ENCODE data around the gene CDA. TPM values are rescaled to one million over a fixed set of nuclear protein-coding genes. Genes with fewer than 3 reads are reported as not detected.

Gene CDA
- total RNA-seq, 1 experiment from 2014 or later: 6.5 TPM

DNA sequence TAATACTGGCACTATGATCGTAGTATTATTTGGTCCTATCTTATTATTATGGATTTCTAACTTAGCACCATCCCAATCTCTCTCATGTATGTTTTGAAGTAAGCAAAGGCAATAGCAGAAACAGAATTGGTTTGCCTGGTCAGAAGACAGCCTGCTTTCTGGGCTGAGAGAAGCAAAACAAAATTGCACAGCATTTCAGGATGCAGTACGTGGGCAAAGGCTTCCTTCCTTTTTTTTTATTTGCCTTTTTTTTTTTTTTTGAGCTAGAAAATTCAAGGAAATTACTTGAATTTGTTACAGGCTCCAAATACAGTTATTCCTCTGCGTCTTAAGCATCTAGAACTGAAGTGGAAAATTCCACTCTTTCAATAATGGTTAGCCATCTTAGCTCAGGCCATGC lies 8.8 kb downstream of the CDA start:
- no peaks in the 10 kb centered on the region for H3K9me3 ChIP-seq (ENCODE audit: control insufficient read depth, low read depth, low read length)
- no peaks in the 10 kb centered on the region for H4K20me1 ChIP-seq (ENCODE audit: control insufficient read depth, insufficient read depth, insufficient read length)
- H3K27ac ChIP-seq (ENCODE audit: insufficient read length, low read depth, low read length): no peak overlapping the region
- no peak overlapping the region for H3K4me2 ChIP-seq (ENCODE audit: insufficient read depth, insufficient read length, low read length)
- H2BK15ac ChIP-seq (ENCODE audit: low read depth, low read length): no peak overlapping the region
- H3K18ac ChIP-seq (ENCODE audit: insufficient read length, low read depth, low read length): no peak overlapping the region
- Mint-ChIP-seq H3K36me3 (ENCODE audit: insufficient read depth in 1 of 3, low read depth in 3 of 3) (no peaks in the 10 kb centered on the region; a peak in 1 of 7 replicates), H3K27me3 (ENCODE audit: low read depth) (0 out of 2 replicates have a peak, but pooled peaks cover 2% of the 10 kb centered on the region), H3K4me3 (no peak overlapping the region), H3K4me1 (peaks cover 3 to 8% of the 10 kb centered on the region in 2 experiments; a peak in 3 of 4 replicates), H3K9me3 (no peaks in the 10 kb centered on the region; a peak in 1 of 5 replicates), H3K27ac (no peak overlapping the region)
- H3K4me1 ChIP-seq (ENCODE audit: insufficient read depth, low read length): no peaks in the 10 kb centered on the region
- no peak overlapping the region for H2AK5ac ChIP-seq (ENCODE audit: insufficient read length, low read length)
- no peak overlapping the region for H2BK12ac ChIP-seq (ENCODE audit: insufficient read length, low read depth, low read length)
- H3K23ac ChIP-seq (ENCODE audit: insufficient read length, low read depth, low read length): no peak overlapping the region
- H2BK5ac ChIP-seq (ENCODE audit: insufficient read length, low read length): no peak overlapping the region
- no peak overlapping the region for H3K56ac ChIP-seq (ENCODE audit: insufficient read length, low read depth, low read length)
- no peak for DNase-seq
- TF ChIP-seq, protein P1, sequence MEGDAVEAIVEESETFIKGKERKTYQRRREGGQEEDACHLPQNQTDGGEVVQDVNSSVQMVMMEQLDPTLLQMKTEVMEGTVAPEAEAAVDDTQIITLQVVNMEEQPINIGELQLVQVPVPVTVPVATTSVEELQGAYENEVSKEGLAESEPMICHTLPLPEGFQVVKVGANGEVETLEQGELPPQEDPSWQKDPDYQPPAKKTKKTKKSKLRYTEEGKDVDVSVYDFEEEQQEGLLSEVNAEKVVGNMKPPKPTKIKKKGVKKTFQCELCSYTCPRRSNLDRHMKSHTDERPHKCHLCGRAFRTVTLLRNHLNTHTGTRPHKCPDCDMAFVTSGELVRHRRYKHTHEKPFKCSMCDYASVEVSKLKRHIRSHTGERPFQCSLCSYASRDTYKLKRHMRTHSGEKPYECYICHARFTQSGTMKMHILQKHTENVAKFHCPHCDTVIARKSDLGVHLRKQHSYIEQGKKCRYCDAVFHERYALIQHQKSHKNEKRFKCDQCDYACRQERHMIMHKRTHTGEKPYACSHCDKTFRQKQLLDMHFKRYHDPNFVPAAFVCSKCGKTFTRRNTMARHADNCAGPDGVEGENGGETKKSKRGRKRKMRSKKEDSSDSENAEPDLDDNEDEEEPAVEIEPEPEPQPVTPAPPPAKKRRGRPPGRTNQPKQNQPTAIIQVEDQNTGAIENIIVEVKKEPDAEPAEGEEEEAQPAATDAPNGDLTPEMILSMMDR (conservative IDR thresholded peaks at IDR 0.05): no peak
- H3K27me3 ChIP-seq (ENCODE audit: insufficient read depth, low read length): no peaks in the 10 kb centered on the region
- no peak overlapping the region for H3K14ac ChIP-seq (ENCODE audit: insufficient read depth, low read length)
- no peaks in the 10 kb centered on the region for H3K79me1 ChIP-seq (ENCODE audit: insufficient read depth, low read depth, low read length, poor library complexity, severe bottlenecking)
- no peak overlapping the region for H2AFZ ChIP-seq (ENCODE audit: low read length)
- H2BK120ac ChIP-seq (ENCODE audit: low read depth, low read length, poor library complexity, severe bottlenecking): no peak overlapping the region
- no peak overlapping the region for H3K9ac ChIP-seq (ENCODE audit: extremely low read depth, insufficient read length, low read length)
- H2BK20ac ChIP-seq (ENCODE audit: low read depth, low read length, poor library complexity, severe bottlenecking): no peak overlapping the region
- H3K79me2 ChIP-seq (ENCODE audit: insufficient read depth, low read length): peaks cover 2% of the 10 kb centered on the region; the same call in 1 of the 2 replicates
- H4K91ac ChIP-seq (ENCODE audit: insufficient read length, low read depth, low read length): no peak overlapping the region
- no peak overlapping the region for H3K4ac ChIP-seq (ENCODE audit: low read depth, low read length)
- no peak overlapping the region for H4K8ac ChIP-seq (replicated peaks; ENCODE audit: insufficient read length, low read depth, low read length)
- no CpG with 5 or more reads among the region's 3 CpGs for WGBS (ENCODE audit: extremely low coverage, insufficient read length, low lambda C conversion rate)
- no peaks in the 10 kb centered on the region for H3K23me2 ChIP-seq (ENCODE audit: insufficient read length, low read depth, low read length, poor library complexity, severe bottlenecking)
- H4K5ac ChIP-seq (ENCODE audit: insufficient read length, low read depth, low read length): no peak overlapping the region
- H3T11ph ChIP-seq (ENCODE audit: low read length): no peak overlapping the region

All from H9 (cell line).